ENCODE results near the gene RPL27.

- TF ChIP-seq CTCF (conservative IDR thresholded peaks at IDR 0.05 in 1 of 2, IDR thresholded peaks at IDR 0.05 in 1 of 2; ENCODE audit: low read depth in 1 of 2, low read length in 2 of 2) (no peak), EZH2 (IDR thresholded peaks at IDR 0.05; ENCODE audit: low read length, missing control alignments) (no peak)
Measured at GRCh38 chr17:43020030-43020621, 21.9 kb downstream of the RPL27 start.
